KMS-11 (cell line): Measurements from ENCODE around the gene CACHD1.

Source experiments
- H2AFZ ChIP-seq: fragments of 200-600 bp; sonication (generic); 2 replicates; pipeline ENCODE4 v1.6.1; 2016; ENCODE audit warnings: antibody characterized with exemption, mixed run types, low read depth
- H3K27ac ChIP-seq: fragments of 200-600 bp; sonication (generic); 2 replicates; pipeline ENCODE4 v1.6.1; 2016; ENCODE audit warnings: mild to moderate bottlenecking, mixed run types
- H3K27me3 ChIP-seq: fragments of 200-600 bp; sonication (generic); 2 replicates; pipeline ENCODE4 v1.6.1; 2017; ENCODE audit warnings: mild to moderate bottlenecking, low read depth, mixed run types, moderate library complexity; ENCODE audit not compliant: insufficient read depth
- H3K36me3 ChIP-seq: fragments of 200-600 bp; sonication (generic); 2 replicates; pipeline ENCODE4 v1.6.1; 2017; ENCODE audit warnings: mild to moderate bottlenecking, mixed run types; ENCODE audit not compliant: insufficient read depth
- H3K4me1 ChIP-seq: fragments of 200-600 bp; sonication (generic); 2 replicates; pipeline ENCODE4 v1.6.1; 2016; ENCODE audit warnings: mild to moderate bottlenecking, low read depth, mixed run types; ENCODE audit not compliant: poor library complexity, severe bottlenecking
- H3K4me2 ChIP-seq: fragments of 200-600 bp; sonication (generic); 2 replicates; pipeline ENCODE4 v1.7.0; 2016; ENCODE audit warnings: mild to moderate bottlenecking, mixed run types
- H3K4me3 ChIP-seq: fragments of 200-600 bp; sonication (generic); IDR thresholded peaks from 2 replicates; pipeline ENCODE4 v1.6.1; 2017; ENCODE audit warnings: low read depth, low read length, mixed read lengths; ENCODE audit not compliant: insufficient read depth
- H3K79me2 ChIP-seq: fragments of 200-600 bp; sonication (generic); 2 replicates; pipeline ENCODE4 v1.6.1; 2016; ENCODE audit warnings: low read depth, mixed run types; ENCODE audit not compliant: insufficient read depth
- H3K9ac ChIP-seq: fragments of 200-600 bp; sonication (generic); 2 replicates; pipeline ENCODE4 v1.6.1; 2016; ENCODE audit warnings: mild to moderate bottlenecking, mixed run types
- H4K20me1 ChIP-seq: fragments of 200-600 bp; sonication (generic); 2 replicates; pipeline ENCODE4 v1.6.1; 2016; ENCODE audit warnings: mild to moderate bottlenecking, mixed run types; ENCODE audit not compliant: insufficient read depth
- TF ChIP-seq, protein P1 (sequence below): fragments of 200-600 bp; sonication (generic); conservative IDR thresholded peaks from 2 replicates; pipeline ENCODE4 v1.6.1; 2017; ENCODE audit warnings: low read depth, mild to moderate bottlenecking, antibody characterized with exemption, low read length, moderate library complexity, mixed read lengths

CACHD1 gene

DNA sequence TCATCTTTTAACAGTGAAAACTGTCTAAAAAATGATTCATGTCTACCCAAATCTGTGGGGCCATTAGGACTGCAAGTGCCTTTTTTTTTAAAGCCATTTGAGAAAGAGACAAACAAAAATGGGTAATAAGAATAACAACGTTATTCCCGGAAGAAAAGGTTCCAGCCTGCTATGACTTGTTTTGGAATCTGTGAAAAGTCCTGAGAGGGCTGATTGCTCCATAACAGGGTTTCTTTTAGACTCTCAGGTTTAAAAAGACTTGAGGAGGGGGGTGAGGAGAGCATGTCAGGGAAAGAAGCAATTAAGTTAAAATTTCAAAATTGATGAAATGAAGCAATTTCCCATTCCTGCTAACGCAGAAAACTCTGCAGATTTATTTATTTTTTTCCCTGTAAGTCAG is 56.4 kb downstream of the CACHD1 start:
- Histone ChIP-seq H4K20me1 (no peaks in the 10 kb centered on the region), H2AFZ (no peak overlapping the region), H3K9ac (no peak overlapping the region), H3K27me3 (no peaks in the 10 kb centered on the region), H3K27ac (no peak overlapping the region), H3K36me3 (no peaks in the 10 kb centered on the region), H3K4me2 (no peak overlapping the region), H3K79me2 (no peaks in the 10 kb centered on the region), H3K4me1 (no peaks in the 10 kb centered on the region), H3K4me3 (no peak overlapping the region)
- TF ChIP-seq, protein P1, sequence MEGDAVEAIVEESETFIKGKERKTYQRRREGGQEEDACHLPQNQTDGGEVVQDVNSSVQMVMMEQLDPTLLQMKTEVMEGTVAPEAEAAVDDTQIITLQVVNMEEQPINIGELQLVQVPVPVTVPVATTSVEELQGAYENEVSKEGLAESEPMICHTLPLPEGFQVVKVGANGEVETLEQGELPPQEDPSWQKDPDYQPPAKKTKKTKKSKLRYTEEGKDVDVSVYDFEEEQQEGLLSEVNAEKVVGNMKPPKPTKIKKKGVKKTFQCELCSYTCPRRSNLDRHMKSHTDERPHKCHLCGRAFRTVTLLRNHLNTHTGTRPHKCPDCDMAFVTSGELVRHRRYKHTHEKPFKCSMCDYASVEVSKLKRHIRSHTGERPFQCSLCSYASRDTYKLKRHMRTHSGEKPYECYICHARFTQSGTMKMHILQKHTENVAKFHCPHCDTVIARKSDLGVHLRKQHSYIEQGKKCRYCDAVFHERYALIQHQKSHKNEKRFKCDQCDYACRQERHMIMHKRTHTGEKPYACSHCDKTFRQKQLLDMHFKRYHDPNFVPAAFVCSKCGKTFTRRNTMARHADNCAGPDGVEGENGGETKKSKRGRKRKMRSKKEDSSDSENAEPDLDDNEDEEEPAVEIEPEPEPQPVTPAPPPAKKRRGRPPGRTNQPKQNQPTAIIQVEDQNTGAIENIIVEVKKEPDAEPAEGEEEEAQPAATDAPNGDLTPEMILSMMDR, result no peak

DNA sequence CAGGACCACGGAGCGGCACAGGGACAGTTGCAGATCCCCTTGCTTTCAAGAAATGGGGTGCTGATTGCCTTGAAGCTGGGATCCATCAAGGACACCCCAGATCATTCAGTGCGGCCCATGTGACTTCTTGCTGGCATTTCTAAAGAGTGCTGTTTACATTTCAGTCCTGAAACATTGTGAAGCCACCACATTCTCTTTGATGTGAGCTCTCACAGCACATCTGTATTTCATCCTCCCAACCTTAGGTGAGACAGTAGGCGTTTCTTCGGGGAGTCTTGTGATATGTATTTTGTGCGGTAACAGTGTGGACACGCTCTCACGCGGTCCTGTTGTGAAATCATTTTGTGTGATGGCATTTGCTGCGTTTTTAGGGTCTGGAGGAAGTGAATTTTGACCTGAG is 57.2 kb downstream of the CACHD1 start:
- no peaks in the 10 kb centered on the region for H3K36me3 ChIP-seq
- no peak overlapping the region for H3K4me3 ChIP-seq
- H3K4me2 ChIP-seq, result no peak overlapping the region
- H4K20me1 ChIP-seq, result no peaks in the 10 kb centered on the region
- H3K9ac ChIP-seq, result no peak overlapping the region
- TF ChIP-seq, protein P1, result no peak
- H3K4me1 ChIP-seq, result no peaks in the 10 kb centered on the region
- H2AFZ ChIP-seq, result no peak overlapping the region
- no peaks in the 10 kb centered on the region for H3K27me3 ChIP-seq
- H3K79me2 ChIP-seq, result no peaks in the 10 kb centered on the region
- no peak overlapping the region for H3K27ac ChIP-seq

DNA sequence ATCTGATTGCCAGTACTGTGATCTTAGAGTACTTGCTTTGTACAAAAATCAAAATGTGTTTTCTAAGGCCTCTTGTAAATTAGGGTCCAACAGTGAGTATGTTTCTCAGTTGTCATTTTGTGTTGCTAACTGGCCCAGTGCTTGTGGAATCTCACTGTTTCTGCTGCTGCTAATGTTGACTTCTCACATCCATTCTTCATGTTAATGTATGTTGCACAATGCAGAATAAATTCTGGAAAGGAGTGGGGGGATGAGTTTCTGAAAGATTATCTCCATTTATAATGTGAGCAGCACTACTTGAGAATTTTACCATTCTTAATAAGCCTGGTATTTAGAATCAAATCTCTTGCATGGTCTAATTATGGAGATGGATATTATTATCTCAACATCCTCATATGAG is 57.9 kb downstream of the CACHD1 start:
- H3K27me3 ChIP-seq, result no peaks in the 10 kb centered on the region
- no peak overlapping the region for H2AFZ ChIP-seq
- no peaks in the 10 kb centered on the region for H3K4me1 ChIP-seq
- TF ChIP-seq, protein P1, result no peak
- H3K27ac ChIP-seq, result no peak overlapping the region
- no peaks in the 10 kb centered on the region for H3K36me3 ChIP-seq
- no peak overlapping the region for H3K9ac ChIP-seq
- H3K4me2 ChIP-seq, result no peak overlapping the region
- no peak overlapping the region for H3K4me3 ChIP-seq
- H3K79me2 ChIP-seq, result no peaks in the 10 kb centered on the region
- H4K20me1 ChIP-seq, result no peaks in the 10 kb centered on the region

DNA sequence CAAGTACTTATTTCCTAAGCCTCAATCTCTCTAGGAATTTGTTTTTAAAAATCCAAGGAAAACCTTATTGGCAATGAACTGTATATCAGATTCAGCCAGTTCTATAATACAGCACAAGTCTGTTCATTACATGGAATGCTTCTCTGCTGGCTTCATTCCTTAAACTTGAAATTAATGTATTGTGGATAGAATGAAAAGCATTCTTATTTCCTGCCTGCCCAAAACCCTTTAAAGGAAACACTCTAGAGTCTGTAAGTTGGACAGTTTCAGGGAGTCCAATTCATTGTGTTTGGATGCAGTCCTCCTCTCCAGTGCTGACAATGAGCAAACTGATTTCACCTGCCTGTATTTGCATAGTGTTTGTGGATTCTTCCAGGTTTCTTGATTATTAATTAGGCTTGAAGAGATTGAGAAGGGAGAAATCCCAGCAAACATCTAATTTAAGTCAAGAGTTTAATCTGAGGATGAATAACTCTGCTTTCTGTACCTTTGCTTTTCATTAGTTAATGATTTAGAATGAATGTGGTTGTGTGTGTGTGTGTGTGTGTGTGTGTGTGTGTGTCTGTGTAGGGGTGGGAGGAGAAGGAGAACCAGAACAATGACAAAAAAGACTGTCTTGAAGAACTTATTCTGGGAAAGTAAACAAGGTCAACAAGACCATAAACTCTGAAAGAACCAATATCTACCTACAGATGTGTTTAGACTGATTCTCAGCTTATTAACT is 61.2 kb downstream of the CACHD1 start:
- TF ChIP-seq, protein P1, result no peak
- Histone ChIP-seq H3K27ac (no peak overlapping the region), H2AFZ (no peak overlapping the region), H3K4me1 (no peaks in the 10 kb centered on the region), H3K4me2 (no peak overlapping the region), H4K20me1 (no peaks in the 10 kb centered on the region), H3K4me3 (no peak overlapping the region), H3K9ac (no peak overlapping the region), H3K27me3 (no peaks in the 10 kb centered on the region), H3K36me3 (no peaks in the 10 kb centered on the region), H3K79me2 (no peaks in the 10 kb centered on the region)
